ENCODE results near the gene FLG2. TPM values are rescaled to one million over a fixed set of nuclear protein-coding genes. Genes with fewer than 3 reads are reported as not detected.

The FLG2 gene
- total and polyA plus RNA-seq, 10 of the 15 experiments (the other 5 are each of a cell fraction or from before 2014, with no cell fraction given): not detected

GRCh38 chr1:152328801-152329391, 30.9 kb downstream of the FLG2 start:
- Histone ChIP-seq H3K4me3 (no peak overlapping the region), H4K20me1 (ENCODE audit: control insufficient read depth, insufficient read depth) (no peaks in the 10 kb centered on the region), H3K79me2 (ENCODE audit: control insufficient read depth, insufficient read depth, low read length) (no peaks in the 10 kb centered on the region), H3K4me2 (ENCODE audit: control insufficient read depth, insufficient read depth) (no peak overlapping the region), H3K4me1 (ENCODE audit: control insufficient read depth, insufficient read depth, low read length) (no peaks in the 10 kb centered on the region), H3K9ac (ENCODE audit: control insufficient read depth, insufficient read depth, low read length) (no peak overlapping the region), H3K36me3 (ENCODE audit: control insufficient read depth in 2 of 2, insufficient read depth in 2 of 2, low read length in 1 of 2) (no peaks in the 10 kb centered on the region), H2AFZ (ENCODE audit: control insufficient read depth, low read depth, low read length) (no peak overlapping the region), H3K9me3 (replicated peaks; ENCODE audit: control insufficient read depth, insufficient read depth, low read length) (no peaks in the 10 kb centered on the region), H3K27me3 (replicated peaks in 1 of 2; ENCODE audit: control insufficient read depth in 2 of 2, insufficient read depth in 2 of 2, low read length in 1 of 2) (peaks cover 0 to 2% of the 10 kb centered on the region in 2 experiments; a peak in 1 of 4 replicates), H3K27ac (ENCODE audit: control insufficient read depth, insufficient read depth) (no peak overlapping the region)
- no peak for ATAC-seq
- ChIA-PET CTCF (interaction anchor here (1.4 kb wide), 1 partner anchor 19 kb away, joined by 5 read pairs; no protein-coding TSS in a partner anchor), SMC1A (ENCODE audit: uncharacterized antibody, unreplicated experiment) (no interaction called here), RAD21 (ENCODE audit: unreplicated experiment) (no interaction called here), POLR2A (no interaction called here)
- BruUV-seq (replicated peaks): no TSS peak
- intact Hi-C loops (cut with micrococcal nuclease; ENCODE audit: unreplicated experiment): no loop called here
- DNase-seq (ENCODE audit: low read depth, low spot score): no peak
- WGBS (ENCODE audit: insufficient coverage, insufficient replicate concordance, low lambda C conversion rate, missing lambda C conversion rate): 0% methylated on average over 1 of the region's 1 CpG
- no peak for FAIRE-seq
- TF ChIP-seq, protein P1, sequence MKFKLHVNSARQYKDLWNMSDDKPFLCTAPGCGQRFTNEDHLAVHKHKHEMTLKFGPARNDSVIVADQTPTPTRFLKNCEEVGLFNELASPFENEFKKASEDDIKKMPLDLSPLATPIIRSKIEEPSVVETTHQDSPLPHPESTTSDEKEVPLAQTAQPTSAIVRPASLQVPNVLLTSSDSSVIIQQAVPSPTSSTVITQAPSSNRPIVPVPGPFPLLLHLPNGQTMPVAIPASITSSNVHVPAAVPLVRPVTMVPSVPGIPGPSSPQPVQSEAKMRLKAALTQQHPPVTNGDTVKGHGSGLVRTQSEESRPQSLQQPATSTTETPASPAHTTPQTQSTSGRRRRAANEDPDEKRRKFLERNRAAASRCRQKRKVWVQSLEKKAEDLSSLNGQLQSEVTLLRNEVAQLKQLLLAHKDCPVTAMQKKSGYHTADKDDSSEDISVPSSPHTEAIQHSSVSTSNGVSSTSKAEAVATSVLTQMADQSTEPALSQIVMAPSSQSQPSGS (IDR thresholded peaks at IDR 0.05; ENCODE audit: low read length): no peak
- no peak for TF ChIP-seq HDAC6 (IDR thresholded peaks at IDR 0.05; ENCODE audit: unreplicated experiment)
- no peak for TF ChIP-seq RELA (IDR thresholded peaks at IDR 0.05; ENCODE audit: borderline replicate concordance, partially characterized antibody)
- no peak for TF ChIP-seq CBX5 (IDR thresholded peaks at IDR 0.05; ENCODE audit: low read depth)
- no peak for TF ChIP-seq RAD51 (IDR thresholded peaks at IDR 0.05)
- no peak for TF ChIP-seq PKNOX1 (IDR thresholded peaks at IDR 0.05)
- TF ChIP-seq ZBTB11 (CRISPR knock-in tag; IDR thresholded peaks at IDR 0.05): no peak
- TF ChIP-seq NRF1 (conservative IDR thresholded peaks at IDR 0.05; ENCODE audit: low read depth, low read length): no peak
- TF ChIP-seq RFX5 (IDR thresholded peaks at IDR 0.05; ENCODE audit: low read depth, low read length): no peak
- TF ChIP-seq PAX8 (IDR thresholded peaks at IDR 0.05): no peak
- TF ChIP-seq, protein P2, sequence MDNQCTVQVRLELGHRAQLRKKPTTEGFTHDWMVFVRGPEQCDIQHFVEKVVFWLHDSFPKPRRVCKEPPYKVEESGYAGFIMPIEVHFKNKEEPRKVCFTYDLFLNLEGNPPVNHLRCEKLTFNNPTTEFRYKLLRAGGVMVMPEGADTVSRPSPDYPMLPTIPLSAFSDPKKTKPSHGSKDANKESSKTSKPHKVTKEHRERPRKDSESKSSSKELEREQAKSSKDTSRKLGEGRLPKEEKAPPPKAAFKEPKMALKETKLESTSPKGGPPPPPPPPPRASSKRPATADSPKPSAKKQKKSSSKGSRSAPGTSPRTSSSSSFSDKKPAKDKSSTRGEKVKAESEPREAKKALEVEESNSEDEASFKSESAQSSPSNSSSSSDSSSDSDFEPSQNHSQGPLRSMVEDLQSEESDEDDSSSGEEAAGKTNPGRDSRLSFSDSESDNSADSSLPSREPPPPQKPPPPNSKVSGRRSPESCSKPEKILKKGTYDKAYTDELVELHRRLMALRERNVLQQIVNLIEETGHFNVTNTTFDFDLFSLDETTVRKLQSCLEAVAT (IDR thresholded peaks at IDR 0.05): no peak
- TF ChIP-seq, protein P3, sequence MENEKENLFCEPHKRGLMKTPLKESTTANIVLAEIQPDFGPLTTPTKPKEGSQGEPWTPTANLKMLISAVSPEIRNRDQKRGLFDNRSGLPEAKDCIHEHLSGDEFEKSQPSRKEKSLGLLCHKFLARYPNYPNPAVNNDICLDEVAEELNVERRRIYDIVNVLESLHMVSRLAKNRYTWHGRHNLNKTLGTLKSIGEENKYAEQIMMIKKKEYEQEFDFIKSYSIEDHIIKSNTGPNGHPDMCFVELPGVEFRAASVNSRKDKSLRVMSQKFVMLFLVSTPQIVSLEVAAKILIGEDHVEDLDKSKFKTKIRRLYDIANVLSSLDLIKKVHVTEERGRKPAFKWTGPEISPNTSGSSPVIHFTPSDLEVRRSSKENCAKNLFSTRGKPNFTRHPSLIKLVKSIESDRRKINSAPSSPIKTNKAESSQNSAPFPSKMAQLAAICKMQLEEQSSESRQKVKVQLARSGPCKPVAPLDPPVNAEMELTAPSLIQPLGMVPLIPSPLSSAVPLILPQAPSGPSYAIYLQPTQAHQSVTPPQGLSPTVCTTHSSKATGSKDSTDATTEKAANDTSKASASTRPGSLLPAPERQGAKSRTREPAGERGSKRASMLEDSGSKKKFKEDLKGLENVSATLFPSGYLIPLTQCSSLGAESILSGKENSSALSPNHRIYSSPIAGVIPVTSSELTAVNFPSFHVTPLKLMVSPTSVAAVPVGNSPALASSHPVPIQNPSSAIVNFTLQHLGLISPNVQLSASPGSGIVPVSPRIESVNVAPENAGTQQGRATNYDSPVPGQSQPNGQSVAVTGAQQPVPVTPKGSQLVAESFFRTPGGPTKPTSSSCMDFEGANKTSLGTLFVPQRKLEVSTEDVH (IDR thresholded peaks at IDR 0.05; ENCODE audit: low read depth, partially characterized antibody): no peak
- in situ Hi-C loops (cut with MboI): no loop called here
